DND-41 (cell line): ENCODE data around the gene SLC25A6.

Experiments
- ATAC-seq: fragments of 200-7000 bp; cut with Tn5 transposase; 3 replicates; pipeline ENCODE4 v1.9.1; 2021; ENCODE audit warnings: low read depth; ENCODE audit not compliant: insufficient read depth
- DNase-seq: peaks from one replicate; pipeline ENCODE4 v3.0.0-alpha.2; 2020
- H2AFZ ChIP-seq: 2 replicates; pipeline ENCODE4 v1.6.0; 2012; ENCODE audit warnings: low read depth, low read length
- H3K27ac ChIP-seq: 2 replicates; pipeline ENCODE4 v1.5.1; 2012; ENCODE audit warnings: low read length, inconsistent platforms
- H3K27me3 ChIP-seq: fragments of 200-600 bp; sonication (generic); 2 replicates; pipeline ENCODE4 v1.6.0; 2012; ENCODE audit warnings: low read length, mild to moderate bottlenecking, inconsistent platforms; ENCODE audit not compliant: insufficient read depth, poor library complexity
- H3K36me3 ChIP-seq: 2 replicates; pipeline ENCODE4 v1.5.1; 2012; ENCODE audit warnings: low read length, inconsistent platforms; ENCODE audit not compliant: insufficient read depth
- H3K4me1 ChIP-seq: 2 replicates; pipeline ENCODE4 v1.5.1; 2012; ENCODE audit warnings: mild to moderate bottlenecking, low read length; ENCODE audit not compliant: insufficient read depth
- H3K4me2 ChIP-seq: 2 replicates; pipeline ENCODE4 v1.6.0; 2012; ENCODE audit warnings: mild to moderate bottlenecking, moderate library complexity, low read length, inconsistent platforms; ENCODE audit not compliant: insufficient read depth
- H3K4me3 ChIP-seq, 2 experiments: fragments of 200-600 bp in 1 of 2; shearing (Covaris generic) in 1 of 2; 2 replicates each; pipeline ENCODE4 v1.5.1; 2012 to 2016; ENCODE audit warnings: inconsistent platforms in 2 of 2, low read length in 2 of 2, mild to moderate bottlenecking in 2 of 2, low read depth in 1 of 2, moderate library complexity in 1 of 2
- H3K79me2 ChIP-seq: 2 replicates; pipeline ENCODE4 v1.6.0; 2012; ENCODE audit warnings: low read length, inconsistent platforms; ENCODE audit not compliant: insufficient read depth
- H3K9ac ChIP-seq: 2 replicates; pipeline ENCODE4 v1.6.0; 2012; ENCODE audit warnings: low read depth, mild to moderate bottlenecking, inconsistent platforms, low read length, moderate library complexity
- H3K9me3 ChIP-seq: 2 replicates; pipeline ENCODE4 v1.5.1; 2012; ENCODE audit warnings: low read length, moderate library complexity, mild to moderate bottlenecking, inconsistent platforms; ENCODE audit not compliant: insufficient read depth, severe bottlenecking
- H4K20me1 ChIP-seq: 2 replicates; pipeline ENCODE4 v1.6.0; 2012; ENCODE audit warnings: low read length; ENCODE audit not compliant: insufficient read depth
- EZH2 ChIP-seq: IDR thresholded peaks from 3 replicates; pipeline ENCODE4 v1.6.1; 2012; ENCODE audit warnings: borderline replicate concordance, low read depth, mild to moderate bottlenecking, moderate library complexity, low read length, inconsistent platforms; ENCODE audit not compliant: severe bottlenecking
- TF ChIP-seq, protein P1 (sequence below): IDR thresholded peaks from 2 replicates; pipeline ENCODE4 v1.5.1; 2012; ENCODE audit warnings: borderline replicate concordance, low read length, moderate library complexity, mild to moderate bottlenecking; ENCODE audit not compliant: poor library complexity, severe bottlenecking; ENCODE audit errors: extremely low read depth

The SLC25A6 gene

GRCh38 chrX:1389993-1390285 lies 2.0 kb downstream of the SLC25A6 start:
- Histone ChIP-seq H2AFZ (no peak overlapping the region), H3K27ac (no peak overlapping the region), H3K79me2 (peaks cover 87% of the 10 kb centered on the region), H3K27me3 (no peaks in the 10 kb centered on the region), H3K9ac (no peak overlapping the region), H3K36me3 (peaks cover 76% of the 10 kb centered on the region), H4K20me1 (peaks cover 75% of the 10 kb centered on the region), H3K4me1 (peaks cover 50% of the 10 kb centered on the region), H3K9me3 (no peaks in the 10 kb centered on the region), H3K4me2 (peak overlapping the region; percentile 94; the same call in 1 of the 2 replicates), H3K4me3 (peak overlapping the region in 1 of 2 experiments; percentile 81; a peak in 1 of 4 replicates)
- ATAC-seq, result no peak
- TF ChIP-seq EZH2, result no peak
- TF ChIP-seq, protein P1, sequence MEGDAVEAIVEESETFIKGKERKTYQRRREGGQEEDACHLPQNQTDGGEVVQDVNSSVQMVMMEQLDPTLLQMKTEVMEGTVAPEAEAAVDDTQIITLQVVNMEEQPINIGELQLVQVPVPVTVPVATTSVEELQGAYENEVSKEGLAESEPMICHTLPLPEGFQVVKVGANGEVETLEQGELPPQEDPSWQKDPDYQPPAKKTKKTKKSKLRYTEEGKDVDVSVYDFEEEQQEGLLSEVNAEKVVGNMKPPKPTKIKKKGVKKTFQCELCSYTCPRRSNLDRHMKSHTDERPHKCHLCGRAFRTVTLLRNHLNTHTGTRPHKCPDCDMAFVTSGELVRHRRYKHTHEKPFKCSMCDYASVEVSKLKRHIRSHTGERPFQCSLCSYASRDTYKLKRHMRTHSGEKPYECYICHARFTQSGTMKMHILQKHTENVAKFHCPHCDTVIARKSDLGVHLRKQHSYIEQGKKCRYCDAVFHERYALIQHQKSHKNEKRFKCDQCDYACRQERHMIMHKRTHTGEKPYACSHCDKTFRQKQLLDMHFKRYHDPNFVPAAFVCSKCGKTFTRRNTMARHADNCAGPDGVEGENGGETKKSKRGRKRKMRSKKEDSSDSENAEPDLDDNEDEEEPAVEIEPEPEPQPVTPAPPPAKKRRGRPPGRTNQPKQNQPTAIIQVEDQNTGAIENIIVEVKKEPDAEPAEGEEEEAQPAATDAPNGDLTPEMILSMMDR, result no peak
- no peak for DNase-seq

- peak; percentile 5 for DNase-seq
- H3K36me3 ChIP-seq, result peaks cover 75% of the 10 kb centered on the region
- no peaks in the 10 kb centered on the region for H3K27me3 ChIP-seq
- peaks cover 74% of the 10 kb centered on the region for H4K20me1 ChIP-seq
- H3K27ac ChIP-seq, result no peak overlapping the region
- ATAC-seq, result no peak
- H3K79me2 ChIP-seq, result peaks cover 82% of the 10 kb centered on the region
- peak overlapping the region; percentile 94; the same call in 1 of the 2 replicates for H3K4me2 ChIP-seq
- H3K4me1 ChIP-seq, result peaks cover 45% of the 10 kb centered on the region
- TF ChIP-seq, protein P1, result no peak
- no peak for TF ChIP-seq EZH2
- H3K4me3 ChIP-seq, result 0 out of 4 replicates have a peak overlapping the region, but pooled peaks of 1 of the 2 experiments have one; percentile 81
- no peak overlapping the region for H2AFZ ChIP-seq
- no peak overlapping the region for H3K9ac ChIP-seq
- H3K9me3 ChIP-seq, result no peaks in the 10 kb centered on the region
Measured at GRCh38 chrX:1389181-1389992, 2.5 kb downstream of the SLC25A6 start.

DNA sequence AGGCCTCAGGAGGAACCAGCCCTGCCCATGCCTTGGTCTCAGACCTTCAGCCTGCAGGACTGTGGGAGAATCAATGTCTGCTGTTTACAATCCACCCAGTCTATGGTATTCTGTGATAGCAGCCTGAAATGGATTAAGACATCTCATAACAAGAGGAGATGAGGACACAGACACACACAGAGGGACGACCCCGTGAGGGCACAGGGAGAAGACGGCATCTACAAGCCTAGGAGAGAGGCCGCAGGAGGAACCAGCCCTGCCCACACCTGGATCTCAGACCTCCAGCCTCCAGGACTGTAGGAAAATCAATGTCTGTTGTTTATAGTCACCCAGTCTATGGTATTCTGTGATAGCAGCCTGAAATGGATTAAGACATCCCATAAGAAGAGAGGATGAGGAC lies 3.3 kb downstream of the SLC25A6 start:
- Histone ChIP-seq H3K9ac (no peak overlapping the region), H3K4me3 (no peak overlapping the region), H3K4me1 (peaks cover 37% of the 10 kb centered on the region), H3K27ac (no peak overlapping the region), H3K79me2 (peaks cover 74% of the 10 kb centered on the region), H3K36me3 (peaks cover 79% of the 10 kb centered on the region), H4K20me1 (peaks cover 72% of the 10 kb centered on the region), H2AFZ (no peak overlapping the region), H3K27me3 (no peaks in the 10 kb centered on the region), H3K4me2 (peak overlapping the region; percentile 94; the same call in 1 of the 2 replicates), H3K9me3 (no peaks in the 10 kb centered on the region)
- TF ChIP-seq, protein P1, result no peak
- DNase-seq, result no peak
- no peak for ATAC-seq
